ENCODE measurements around the gene STIMATE. TPM values are rescaled to one million over a fixed set of nuclear protein-coding genes. Genes with fewer than 3 reads are reported as not detected.
A peak's percentile ranks its signal among the peaks of the same experiment; 100 is the strongest.

Gene STIMATE
- total and polyA plus RNA-seq, 12 donors = 15.4 to 42.8 (median 22.2) TPM

- no peak overlapping the region for H3K4me3 ChIP-seq
- no peak overlapping the region for H3K27ac ChIP-seq
- TF ChIP-seq CTCF (IDR thresholded peaks at IDR 0.05) (no peak), POLR2A (IDR thresholded peaks at IDR 0.05) (no peak)
- WGBS, 4 donors = 75 to 87% (median 82%) methylated on average over 7 to 10 of the region's 10 CpGs
- intact Hi-C loops (cut with DNase I) = no loop called here
- DNase-seq = no peak
- H3K4me1 ChIP-seq (replicated peaks in 1 of 2) = no peaks in the 10 kb centered on the region
- no peaks in the 10 kb centered on the region for H3K27me3 ChIP-seq
- H3K9me3 ChIP-seq (replicated peaks in 1 of 3) = no peaks in the 10 kb centered on the region
- H3K36me3 ChIP-seq (replicated peaks in 1 of 2) = no peaks in the 10 kb centered on the region
These were observed 98.9 kb downstream of the STIMATE start for GRCh38 chr3:52798376-52798977.

- TF ChIP-seq CTCF (IDR thresholded peaks at IDR 0.05) (no peak), POLR2A (IDR thresholded peaks at IDR 0.05) (no peak)
- no peak for DNase-seq
- Histone ChIP-seq H3K9me3 (replicated peaks in 1 of 3) (no peaks in the 10 kb centered on the region), H3K4me1 (replicated peaks in 1 of 2) (no peaks in the 10 kb centered on the region), H3K27ac (no peak overlapping the region), H3K4me3 (no peak overlapping the region), H3K36me3 (replicated peaks in 1 of 2) (no peaks in the 10 kb centered on the region), H3K27me3 (no peaks in the 10 kb centered on the region)
- WGBS, 4 donors = 74 to 97% (median 92%) methylated on average over 5 to 9 of the region's 9 CpGs
- intact Hi-C loops (cut with DNase I) = no loop called here
These were observed 100.9 kb downstream of the STIMATE start for GRCh38 chr3:52796411-52796810.

- WGBS, 4 donors = 55 to 61% (median 58%) methylated on average over 7 to 9 of the region's 9 CpGs
- no peak overlapping the region for H3K4me3 ChIP-seq
These were observed 101.9 kb downstream of the STIMATE start for GRCh38 chr3:52795298-52795900.

GRCh38 chr3:52794612-52795099 is 102.7 kb downstream of the STIMATE start, which contains the start of gene ITIH3:
ITIH3 (plus strand) TSS chr3:52794796; CDS start chr3:52794804, 8 bp downstream.
- Histone ChIP-seq H3K27ac (peak within 1 kb of the TSS in 1 of 5 donors; percentile 72), H3K4me3 (no peak within 1 kb of the TSS), H3K36me3 (replicated peaks in 1 of 2) (no peaks in the 10 kb centered on the region), H3K27me3 (no peaks in the 10 kb centered on the region), H3K9me3 (replicated peaks in 1 of 3) (no peaks in the 10 kb centered on the region), H3K4me1 (replicated peaks in 1 of 2) (no peaks in the 10 kb centered on the region)
- peak in 2 of 7 donors; percentile 27 to 43 for DNase-seq
- TF ChIP-seq POLR2A (IDR thresholded peaks at IDR 0.05) = no peak
- no peak for TF ChIP-seq CTCF (IDR thresholded peaks at IDR 0.05)
- intact Hi-C loops (cut with DNase I) = no loop called here
- WGBS, 4 donors = 71 to 77% (median 76%) methylated on average over 6 to 10 of the region's 10 CpGs

More at GRCh38 chr3:52795298-52795900, 101.9 kb downstream of the STIMATE start:
- no peaks in the 10 kb centered on the region for H3K9me3 ChIP-seq (replicated peaks in 1 of 3)
- H3K36me3 ChIP-seq (replicated peaks in 1 of 2) = no peaks in the 10 kb centered on the region
- intact Hi-C loops (cut with DNase I) = no loop called here
- H3K27ac ChIP-seq = peak overlapping the region in 1 of 5 donors; percentile 23
- H3K27me3 ChIP-seq = no peaks in the 10 kb centered on the region
- no peak for DNase-seq
- no peak for TF ChIP-seq POLR2A (IDR thresholded peaks at IDR 0.05)
- TF ChIP-seq CTCF (IDR thresholded peaks at IDR 0.05) = no peak
- no peaks in the 10 kb centered on the region for H3K4me1 ChIP-seq (replicated peaks in 1 of 2)

All from adrenal gland (tissue), 12 donors.